HG03439 (cell line): ENCODE data around the gene GMDS.

Experiments
- ATAC-seq: cut with Tn5 transposase; IDR thresholded peaks from one replicate; pipeline ENCODE4 v1.9.1; 2021; ENCODE audit warnings: mild to moderate bottlenecking, moderate library complexity; ENCODE audit not compliant: unreplicated experiment

Gene GMDS

GRCh38 chr6:1871724-1872315 lies 373.6 kb downstream of the GMDS start:
- ATAC-seq: no peak

GRCh38 chr6:1870932-1871331 lies 374.5 kb downstream of the GMDS start:
- ATAC-seq: no peak

GRCh38 chr6:1870251-1870650 lies 375.2 kb downstream of the GMDS start:
- ATAC-seq: no peak

GRCh38 chr6:1869769-1870168 lies 375.6 kb downstream of the GMDS start:
- ATAC-seq: no peak

GRCh38 chr6:1869308-1869707 lies 376.1 kb downstream of the GMDS start:
- ATAC-seq: no peak

GRCh38 chr6:1868561-1869261 lies 376.7 kb downstream of the GMDS start:
- ATAC-seq: no peak

GRCh38 chr6:1867197-1867596 lies 378.2 kb downstream of the GMDS start:
- ATAC-seq: no peak

- no peak for ATAC-seq
Observed at GRCh38 chr6:1865585-1865984, 379.8 kb downstream of the GMDS start.

GRCh38 chr6:1864496-1864895 lies 380.9 kb downstream of the GMDS start:
- no peak for ATAC-seq

- no peak for ATAC-seq
Observed at GRCh38 chr6:1862411-1862810, 383.0 kb downstream of the GMDS start.

- ATAC-seq: peak; percentile 48
Observed at GRCh38 chr6:1860756-1861348, 384.6 kb downstream of the GMDS start.

GRCh38 chr6:1858859-1859258 lies 386.5 kb downstream of the GMDS start:
- ATAC-seq: no peak

GRCh38 chr6:1858196-1858595 lies 387.2 kb downstream of the GMDS start:
- no peak for ATAC-seq

- ATAC-seq: peak; percentile 61
Observed at GRCh38 chr6:1856381-1856780, 389.0 kb downstream of the GMDS start.

- no peak for ATAC-seq
Observed at GRCh38 chr6:1855890-1856289, 389.5 kb downstream of the GMDS start.

- no peak for ATAC-seq
Observed at GRCh38 chr6:1854296-1854695, 391.1 kb downstream of the GMDS start.

GRCh38 chr6:1853761-1854160 lies 391.6 kb downstream of the GMDS start:
- ATAC-seq: no peak

- ATAC-seq: no peak
Observed at GRCh38 chr6:1851681-1852456, 393.5 kb downstream of the GMDS start.

GRCh38 chr6:1850840-1851157 lies 394.6 kb downstream of the GMDS start:
- ATAC-seq: no peak

GRCh38 chr6:1850121-1850839 lies 395.1 kb downstream of the GMDS start:
- no peak for ATAC-seq

GRCh38 chr6:1849691-1850090 lies 395.7 kb downstream of the GMDS start:
- no peak for ATAC-seq
